Spleen (tissue), 11 donors: ENCODE results near the gene TBCE. TPM values are rescaled to one million over a fixed set of nuclear protein-coding genes. Genes with fewer than 3 reads are reported as not detected.
"Not testable (repeated sequence)": the region's sequence is repeated elsewhere in the genome, so short reads cannot be mapped to it uniquely, and the experiment has no call there.

Source experiments
- DNase-seq: peaks from one replicate; pipeline ENCODE4 v3.0.0-alpha.2; 2020
- H3K27ac ChIP-seq, 8 donors: fragments of 200-600 bp; sonication (generic) in 7 of 8; 1 replicate in 4 of 8; 2 replicates in 4 of 8; pipeline versions ENCODE4 v1.5.0 to v1.8.0; 2016 to 2021; ENCODE audit warnings: inconsistent platforms in 4 of 8, mild to moderate bottlenecking in 4 of 8, moderate library complexity in 1 of 8
- H3K27me3 ChIP-seq, 7 donors: fragments of 200-600 bp; sonication (generic) in 6 of 7; replicated peaks in 1 of 7; 1 replicate in 4 of 7; 2 replicates in 3 of 7; pipeline versions ENCODE4 v1.5.0 to v1.8.0; 2016 to 2021; ENCODE audit warnings: inconsistent platforms in 3 of 7, mild to moderate bottlenecking in 1 of 7
- H3K36me3 ChIP-seq, 6 donors: fragments of 200-600 bp; sonication (generic) in 5 of 6; 1 replicate in 4 of 6; 2 replicates in 2 of 6; pipeline versions ENCODE4 v1.5.0 to v1.8.0; 2016 to 2021; ENCODE audit warnings: inconsistent platforms in 2 of 6
- H3K4me1 ChIP-seq, 6 donors: fragments of 200-600 bp; sonication (generic) in 5 of 6; 1 replicate in 3 of 6; 2 replicates in 3 of 6; pipeline versions ENCODE4 v1.5.0 to v1.8.0; 2016 to 2021; ENCODE audit warnings: inconsistent platforms in 3 of 6
- H3K4me3 ChIP-seq, 8 donors: fragments of 200-600 bp; sonication (generic) in 7 of 8; 1 replicate in 4 of 8; 2 replicates in 4 of 8; pipeline versions ENCODE4 v1.5.0 to v1.8.0; 2016 to 2021; ENCODE audit warnings: inconsistent platforms in 4 of 8, mild to moderate bottlenecking in 4 of 8, moderate library complexity in 2 of 8
- H3K9me3 ChIP-seq, 8 donors: fragments of 200-600 bp; sonication (generic) in 7 of 8; 1 replicate in 4 of 8; 2 replicates in 4 of 8; pipeline versions ENCODE4 v1.5.0 to v1.8.0; 2016 to 2021; ENCODE audit warnings: inconsistent platforms in 4 of 8
- POLR2A ChIP-seq, 3 donors: fragments of 450-650 bp; IDR thresholded peaks; one replicate each; pipeline ENCODE4 v1.5.1; 2017; ENCODE audit warnings: antibody characterized with exemption in 3 of 3, mild to moderate bottlenecking in 1 of 3
- POLR2AphosphoS5 ChIP-seq, 3 donors: sonication (generic); formaldehyde crosslinking; IDR thresholded peaks; one replicate each; pipeline ENCODE4 v1.5.1; 2017; ENCODE audit warnings: antibody characterized with exemption in 3 of 3
- WGBS, 5 donors: extraction: QIAGEN DNeasy Blood & Tissue Kit in 3 of 5; methylation state at CpG; one replicate each; pipeline versions ENCODE4 v1.1.5 to v1.1.7; 2013 to 2018; 5-methylcytosine and 5-hydroxymethylcytosine counted together
- intact Hi-C: fragments of 100-400 bp; cut with DNase I; formaldehyde crosslinking; loops from one replicate; pipeline ENCODE4 v1.15.0; 2023; ENCODE audit warnings: low total_unique reads
- polyA plus RNA-seq, 3 donors: library from polyadenylated mRNA; stranded (reverse); fragments of 200-250 nt; gene quantifications; one replicate each; pipeline ENCODE4 v1.2.1, GENCODE V29; 2013
- total RNA-seq, 7 donors: library from RNA; depleted of rRNA in 3 of 7; stranded (reverse); fragments of >200 nt in 3 of 7; fragmentation: NEBNext Ultra II Directional in 4 of 7; extraction: Animal tissue kit (Norgen Biotek cat#: 25700) in 4 of 7; gene quantifications; one replicate each; pipeline versions ENCODE4 v1.1.0 to v1.2.1, GENCODE V29; 2016 to 2021
- TF ChIP-seq, protein P1 (sequence below), 11 experiments: fragments of 200-600 bp in 7 of 11; fragments of 450-650 bp in 4 of 11; sonication (generic) in 4 of 11; IDR thresholded peaks in 8 of 11; conservative IDR thresholded peaks in 3 of 11; 1 replicate in 7 of 11; 2 replicates in 4 of 11; pipeline versions ENCODE4 v1.4.0 to v1.8.0; 2016 to 2021; ENCODE audit warnings: antibody characterized with exemption in 11 of 11, inconsistent platforms in 4 of 11, mild to moderate bottlenecking in 1 of 11
- donor health status: healthy with polysubstance abuse.
- donor health status: DM: no; HTN: no; CAD: no; lungs with moderate emphysema.
- donor health status: DM: no; HTN: no; CAD: no.
- donor health status: Bipolar disorder and iron deficiency.
- donor health status: healthy.
- donor health status: DM: no; HTN: no; CAD: no.
- donor health status: DM: yes; HTN: yes; CAD: no.

The TBCE gene
- total and polyA plus RNA-seq, 10 donors, result 13.6 to 30.0 (median 18.2) TPM

DNA sequence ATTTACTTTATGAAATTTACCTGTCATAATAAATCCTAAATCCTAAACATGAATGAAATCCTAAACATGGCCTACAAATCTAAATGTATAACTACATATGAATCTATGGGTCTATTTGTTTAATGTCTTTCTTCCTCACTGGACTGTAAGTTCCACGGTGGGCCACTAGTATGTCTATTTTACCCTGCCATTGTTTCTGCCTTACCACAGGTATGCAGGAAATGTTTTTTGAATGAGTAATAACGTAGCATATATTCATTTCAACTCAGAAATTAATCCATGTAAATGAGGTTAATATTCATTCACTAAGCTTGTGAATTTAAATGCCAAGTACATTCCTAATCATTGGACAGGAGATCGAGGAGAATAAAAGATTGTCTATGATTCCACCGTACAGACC, 101.7 kb downstream of the TBCE start:
- intact Hi-C loops, result no loop called here
- 90 to 94% (median 94%) methylated on average over 4 of the region's 4 CpGs for WGBS, 5 donors
- no peaks in the 10 kb centered on the region for H3K4me1 ChIP-seq
- no peak for DNase-seq
- no peaks in the 10 kb centered on the region for H3K27me3 ChIP-seq
- H3K4me3 ChIP-seq, result no peak overlapping the region
- peaks cover 0 to 51% (median 0%) of the 10 kb centered on the region in 6 donors for H3K36me3 ChIP-seq
- H3K27ac ChIP-seq, result no peak overlapping the region
- TF ChIP-seq POLR2A (IDR thresholded peaks at IDR 0.05), result no peak
- TF ChIP-seq, protein P1, sequence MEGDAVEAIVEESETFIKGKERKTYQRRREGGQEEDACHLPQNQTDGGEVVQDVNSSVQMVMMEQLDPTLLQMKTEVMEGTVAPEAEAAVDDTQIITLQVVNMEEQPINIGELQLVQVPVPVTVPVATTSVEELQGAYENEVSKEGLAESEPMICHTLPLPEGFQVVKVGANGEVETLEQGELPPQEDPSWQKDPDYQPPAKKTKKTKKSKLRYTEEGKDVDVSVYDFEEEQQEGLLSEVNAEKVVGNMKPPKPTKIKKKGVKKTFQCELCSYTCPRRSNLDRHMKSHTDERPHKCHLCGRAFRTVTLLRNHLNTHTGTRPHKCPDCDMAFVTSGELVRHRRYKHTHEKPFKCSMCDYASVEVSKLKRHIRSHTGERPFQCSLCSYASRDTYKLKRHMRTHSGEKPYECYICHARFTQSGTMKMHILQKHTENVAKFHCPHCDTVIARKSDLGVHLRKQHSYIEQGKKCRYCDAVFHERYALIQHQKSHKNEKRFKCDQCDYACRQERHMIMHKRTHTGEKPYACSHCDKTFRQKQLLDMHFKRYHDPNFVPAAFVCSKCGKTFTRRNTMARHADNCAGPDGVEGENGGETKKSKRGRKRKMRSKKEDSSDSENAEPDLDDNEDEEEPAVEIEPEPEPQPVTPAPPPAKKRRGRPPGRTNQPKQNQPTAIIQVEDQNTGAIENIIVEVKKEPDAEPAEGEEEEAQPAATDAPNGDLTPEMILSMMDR (IDR thresholded peaks at IDR 0.05 in 8 of 11, conservative IDR thresholded peaks at IDR 0.05 in 3 of 11), result no peak
- no peak for TF ChIP-seq POLR2AphosphoS5 (IDR thresholded peaks at IDR 0.05)
- H3K9me3 ChIP-seq, result no peaks in the 10 kb centered on the region

DNA sequence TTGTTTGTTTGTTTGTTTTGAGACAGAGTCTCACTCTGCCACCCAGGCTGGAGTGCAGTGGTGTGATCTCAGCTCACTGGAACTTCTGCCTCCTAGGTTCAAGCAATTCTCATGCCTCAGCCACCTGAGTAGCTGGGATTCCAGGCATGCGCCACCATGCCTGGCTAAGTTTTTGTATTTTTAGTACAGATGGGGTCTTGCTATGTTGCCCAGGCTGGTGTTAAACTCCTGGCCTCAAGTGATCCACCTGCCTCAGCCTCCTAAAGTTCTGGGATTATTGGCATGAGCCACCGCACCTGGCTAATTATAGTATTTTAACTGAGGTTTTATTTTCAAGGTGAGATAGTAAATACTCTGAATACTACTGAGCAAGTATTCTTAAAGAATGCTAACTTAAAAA, 102.7 kb downstream of the TBCE start:
- H3K4me3 ChIP-seq, H3K27me3 ChIP-seq, H3K27ac ChIP-seq, DNase-seq, H3K4me1 ChIP-seq, intact Hi-C loops, H3K9me3 ChIP-seq: not testable (repeated sequence)
- H3K36me3 ChIP-seq, result peaks cover 0 to 42% (median 0%) of the 10 kb centered on the region in 6 donors
- 97 to 98% (median 98%) methylated on average over 2 of the region's 2 CpGs for WGBS, 5 donors

DNA sequence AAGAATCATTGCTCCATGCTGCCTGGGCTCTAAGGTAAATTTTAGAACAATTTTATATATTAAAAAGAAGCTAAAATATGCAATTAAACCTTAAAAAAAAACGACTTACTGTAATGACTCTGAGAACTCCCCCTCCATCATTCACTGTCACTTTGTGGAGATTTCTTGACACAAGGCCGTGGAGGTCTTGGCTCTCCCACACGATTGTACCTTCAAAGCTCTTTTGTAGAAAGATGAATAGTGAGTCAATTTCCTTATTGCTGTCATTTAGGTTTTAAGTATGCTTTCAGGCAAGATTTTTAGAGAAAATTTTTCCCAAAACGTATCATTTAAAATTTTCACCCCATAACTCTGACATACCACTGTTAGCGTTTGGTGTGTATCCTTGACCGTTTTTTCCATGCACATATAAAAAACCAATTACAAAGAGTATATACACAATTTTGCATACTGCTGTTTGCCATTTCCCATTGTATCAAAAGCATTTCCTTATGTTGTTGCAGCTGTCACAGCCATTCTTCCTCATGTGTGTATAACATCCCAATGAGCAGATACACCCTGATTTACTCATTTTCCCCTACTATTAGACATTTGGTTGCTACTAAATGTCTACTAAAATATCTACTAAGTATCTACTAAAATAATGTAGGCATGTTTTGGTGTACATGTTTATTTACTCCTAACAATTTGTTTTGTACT, 103.7 kb downstream of the TBCE start:
- intact Hi-C loops, result no loop called here
- 85 to 88% (median 87%) methylated on average over 6 of the region's 6 CpGs for WGBS, 5 donors
- TF ChIP-seq, protein P1 (IDR thresholded peaks at IDR 0.05 in 8 of 11, conservative IDR thresholded peaks at IDR 0.05 in 3 of 11), result no peak
- TF ChIP-seq POLR2AphosphoS5 (IDR thresholded peaks at IDR 0.05), result no peak
- no peak for TF ChIP-seq POLR2A (IDR thresholded peaks at IDR 0.05)

DNA sequence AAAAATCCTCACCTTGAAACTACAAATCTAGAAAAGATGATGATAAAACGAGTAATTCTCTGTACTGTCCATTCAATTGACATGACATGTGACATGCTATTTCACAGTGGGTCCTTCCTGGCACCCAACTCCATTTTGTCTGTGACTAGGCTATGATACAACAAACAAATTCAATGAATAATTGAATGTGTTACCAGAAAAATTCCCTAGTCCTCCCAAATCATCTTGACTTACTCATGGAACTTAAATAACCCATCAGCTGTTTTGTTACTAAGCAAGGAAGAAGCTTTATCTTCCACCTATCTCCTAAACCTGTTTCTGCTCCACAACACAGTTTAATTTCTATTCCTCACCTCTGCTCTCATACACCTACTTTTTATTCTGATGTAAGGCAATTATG, 106.6 kb downstream of the TBCE start:
- TF ChIP-seq POLR2A (IDR thresholded peaks at IDR 0.05) (no peak), POLR2AphosphoS5 (IDR thresholded peaks at IDR 0.05) (no peak)
- TF ChIP-seq, protein P1 (IDR thresholded peaks at IDR 0.05 in 8 of 11, conservative IDR thresholded peaks at IDR 0.05 in 3 of 11), result no peak
- peaks cover 0 to 56% (median 2%) of the 10 kb centered on the region in 6 donors for H3K36me3 ChIP-seq
- H3K27me3 ChIP-seq, result no peaks in the 10 kb centered on the region
- H3K4me3 ChIP-seq, result no peak overlapping the region
- H3K4me1 ChIP-seq, result no peaks in the 10 kb centered on the region
- intact Hi-C loops, result no loop called here
- 65 to 79% (median 75%) methylated on average over 1 of the region's 1 CpG for WGBS, 5 donors
- no peaks in the 10 kb centered on the region for H3K9me3 ChIP-seq
- no peak for DNase-seq
- H3K27ac ChIP-seq, result no peak overlapping the region

More for the DNA sequence above, 103.7 kb downstream of the TBCE start:
- no peaks in the 10 kb centered on the region for H3K27me3 ChIP-seq
- no peaks in the 10 kb centered on the region for H3K4me1 ChIP-seq
- H3K27ac ChIP-seq, result no peak overlapping the region
- no peak for DNase-seq
- H3K4me3 ChIP-seq, result no peak overlapping the region
- H3K9me3 ChIP-seq, result no peaks in the 10 kb centered on the region
- peaks cover 0 to 43% (median 0%) of the 10 kb centered on the region in 6 donors for H3K36me3 ChIP-seq
